BJ (cell line): ENCODE data around the gene CFHR5. TPM values are rescaled to one million over a fixed set of nuclear protein-coding genes. Genes with fewer than 3 reads are reported as not detected.
"Not testable (repeated sequence)": the region's sequence is repeated elsewhere in the genome, so short reads cannot be mapped to it uniquely, and the experiment has no call there.

Experiments used
- CTCF ChIA-PET: fragments of 350-600 bp; formaldehyde crosslinking; extraction: SDS; loops from one replicate; lab custom pipeline; 2021; ENCODE audit warnings: antibody characterized with exemption, inconsistent platforms; lab: Yijun Ruan, JAX
- POLR2A ChIA-PET: fragments of 300-600 bp; sonication (Branson Sonifier 250); formaldehyde crosslinking; extraction: SDS; loops from one replicate; lab custom pipeline; 2021; ENCODE audit warnings: antibody characterized with exemption; lab: Charles Lee
- DNase-seq: peaks from one replicate; pipeline ENCODE4 v3.0.0-alpha.2; 2011; ENCODE audit warnings: low read depth
- H3K27me3 ChIP-seq: 2 replicates; pipeline ENCODE4 v1.6.0; 2011; ENCODE audit warnings: low read length; ENCODE audit not compliant: control insufficient read depth, insufficient read depth
- H3K36me3 ChIP-seq: 2 replicates; pipeline ENCODE4 v1.5.1; 2011; ENCODE audit warnings: low read length; ENCODE audit not compliant: control insufficient read depth, insufficient read depth
- H3K4me3 ChIP-seq: 2 replicates; pipeline ENCODE4 v1.5.1; 2011; ENCODE audit warnings: low read depth, mild to moderate bottlenecking, control low read depth, low read length
- CTCF ChIP-seq: IDR thresholded peaks from 2 replicates; pipeline ENCODE4 v1.5.1; 2011; ENCODE audit warnings: low read depth, mild to moderate bottlenecking, control low read depth, inconsistent platforms, low read length, moderate library complexity; ENCODE audit not compliant: insufficient read depth
- polyA minus RNA-seq: library from RNA; depleted of rRNA, polyadenylated mRNA; stranded (reverse); fragments of >200 nt; gene quantifications from 2 replicates; pipeline ENCODE4 v1.2.3, GENCODE V29; 2011; rRNA and poly(A)+ RNA removed
- polyA plus RNA-seq: library from polyadenylated mRNA; depleted of rRNA; stranded (reverse); fragments of >200 nt; gene quantifications from 2 replicates; pipeline ENCODE4 v1.2.3, GENCODE V29; 2011; rRNA removed

Gene CFHR5
- polyA plus RNA-seq (not detected in 2 replicates), polyA minus RNA-seq (not detected in 2 replicates)

- CTCF ChIA-PET: interaction anchor here (0.6 kb wide), 1 partner anchor 86 kb away, joined by 3 read pairs; no protein-coding TSS in a partner anchor
- Histone ChIP-seq H3K27me3 (no peaks in the 10 kb centered on the region), H3K36me3 (no peaks in the 10 kb centered on the region), H3K4me3 (no peak within 1 kb of the TSS)
- POLR2A ChIA-PET: no interaction called here
- no peak for DNase-seq
- TF ChIP-seq CTCF: no peak
These were observed at the start of gene CFHR5 for GRCh38 chr1:196977278-196977677. Gene CFHR5 (plus strand): TSS chr1:196977556. CDS start chr1:196977665, 109 bp downstream.

- H3K4me3 ChIP-seq, DNase-seq, POLR2A ChIA-PET, CTCF ChIA-PET, H3K36me3 ChIP-seq, H3K27me3 ChIP-seq: not testable (repeated sequence)
These were observed 44.5 kb upstream of the CFHR5 start for GRCh38 chr1:196932853-196933252.

GRCh38 chr1:196933531-196934189 lies 43.7 kb upstream of the CFHR5 start:
- ChIA-PET CTCF (no interaction called here), POLR2A (no interaction called here)
- no peak for DNase-seq
- no peaks in the 10 kb centered on the region for H3K27me3 ChIP-seq
- no peaks in the 10 kb centered on the region for H3K36me3 ChIP-seq
- no peak for TF ChIP-seq CTCF
- no peak overlapping the region for H3K4me3 ChIP-seq

GRCh38 chr1:196941474-196941873 lies 35.9 kb upstream of the CFHR5 start:
- POLR2A ChIA-PET, DNase-seq, H3K36me3 ChIP-seq, H3K27me3 ChIP-seq, H3K4me3 ChIP-seq: not testable (repeated sequence)
- CTCF ChIA-PET: interaction anchor here (1.2 kb wide), 1 partner anchor 12 kb away, joined by 4 read pairs; no protein-coding TSS in a partner anchor

GRCh38 chr1:196943568-196943967 lies 33.8 kb upstream of the CFHR5 start, which contains the start of gene CFHR2:
Gene CFHR2 (plus strand): TSS chr1:196943738. CDS start chr1:196943881, 143 bp downstream.
- CTCF ChIA-PET, POLR2A ChIA-PET, H3K4me3 ChIP-seq: not testable (repeated sequence)

GRCh38 chr1:196951711-196952394 lies 25.5 kb upstream of the CFHR5 start:
- TF ChIP-seq CTCF: no peak
- DNase-seq: no peak
- ChIA-PET CTCF (interaction anchor here (0.6 to 1.8 kb wide), 2 partner anchors 11 to 21 kb away, joined by 3 to 4 read pairs; no protein-coding TSS in a partner anchor), POLR2A (no interaction called here)
- Histone ChIP-seq H3K27me3 (no peaks in the 10 kb centered on the region), H3K4me3 (no peak overlapping the region), H3K36me3 (no peaks in the 10 kb centered on the region)

More at GRCh38 chr1:196943568-196943967, 33.8 kb upstream of the CFHR5 start, which contains the start of gene CFHR2:
- H3K27me3 ChIP-seq, H3K36me3 ChIP-seq, DNase-seq: not testable (repeated sequence)
